Endodermal cell (in vitro differentiated cells): ENCODE data around the gene SRGAP3. TPM values are rescaled to one million over a fixed set of nuclear protein-coding genes. Genes with fewer than 3 reads are reported as not detected.
A peak's percentile ranks its signal among the peaks of the same experiment; 100 is the strongest.

ENCODE experiments used
- DNase-seq: peaks from one replicate; pipeline ENCODE4 v3.0.0-alpha.2; 2017
- H3K27ac ChIP-seq: 2 replicates; pipeline ENCODE4 v1.5.1; 2013; ENCODE audit warnings: mild to moderate bottlenecking, low read depth, low read length, moderate library complexity
- H3K27me3 ChIP-seq: 2 replicates; pipeline ENCODE4 v1.6.1; 2013; ENCODE audit warnings: mild to moderate bottlenecking, low read length, moderate library complexity; ENCODE audit not compliant: insufficient read depth, control insufficient read depth, poor library complexity, severe bottlenecking
- H3K36me3 ChIP-seq: 2 replicates; pipeline ENCODE4 v1.7.0; 2013; ENCODE audit warnings: mild to moderate bottlenecking, low read length, moderate library complexity; ENCODE audit not compliant: control insufficient read depth, insufficient read depth
- H3K4me1 ChIP-seq: one replicate; pipeline ENCODE4 v1.7.0; 2013; ENCODE audit warnings: low read length; ENCODE audit not compliant: control insufficient read depth, insufficient read depth
- H3K4me3 ChIP-seq: 2 replicates; pipeline ENCODE4 v1.5.1; 2013; ENCODE audit warnings: mild to moderate bottlenecking, low read length, moderate library complexity
- H3K9ac ChIP-seq: 2 replicates; pipeline ENCODE4 v1.6.1; 2013; ENCODE audit warnings: mild to moderate bottlenecking, low read length, moderate library complexity; ENCODE audit not compliant: poor library complexity, severe bottlenecking; ENCODE audit errors: extremely low read depth
- H3K9me3 ChIP-seq: 2 replicates; pipeline ENCODE4 v1.6.1; 2013; ENCODE audit warnings: mild to moderate bottlenecking, low read length, moderate library complexity; ENCODE audit not compliant: control insufficient read depth
- H3K27ac Mint-ChIP-seq: 2 replicates; pipeline ENCODE4 v1.8.0; 2020; ENCODE audit warnings: mixed read lengths
- H3K27me3 Mint-ChIP-seq: 2 replicates; pipeline ENCODE4 v1.8.0; 2021; ENCODE audit warnings: mild to moderate bottlenecking, mixed read lengths; ENCODE audit not compliant: insufficient read depth
- H3K36me3 Mint-ChIP-seq: 2 replicates; pipeline ENCODE4 v1.8.0; 2020; ENCODE audit warnings: low read depth, mixed read lengths
- H3K4me1 Mint-ChIP-seq: 2 replicates; pipeline ENCODE4 v1.8.0; 2020; ENCODE audit warnings: mixed read lengths
- H3K4me3 Mint-ChIP-seq: 2 replicates; pipeline ENCODE4 v1.8.0; 2020; ENCODE audit warnings: mild to moderate bottlenecking, moderate library complexity, mixed read lengths
- H3K9me3 Mint-ChIP-seq: 2 replicates; pipeline ENCODE4 v1.8.0; 2020; ENCODE audit warnings: mild to moderate bottlenecking, mixed read lengths
- WGBS, 2 experiments: methylation state at CpG; one replicate each; pipeline versions ENCODE4 v1.1.5 to v1.1.7; 2013; ENCODE audit warnings: missing lambda C conversion rate in 2 of 2, mixed read lengths in 1 of 2; ENCODE audit not compliant: insufficient coverage in 1 of 2, insufficient read length in 1 of 2; 5-methylcytosine and 5-hydroxymethylcytosine counted together
- total RNA-seq, 2 donors: library from RNA; stranded (reverse); fragmentation: NEBNext Ultra II Directional in 1 of 2; extraction: Animal tissue kit (Norgen Biotek cat#: 25700) in 1 of 2; gene quantifications; 2 replicates in 1 of 2; 3 replicates in 1 of 2; pipeline ENCODE4 v1.2.1, GENCODE V29; 2021
- TF ChIP-seq, protein P1 (sequence below): fragments of 200-600 bp; sonication (generic); conservative IDR thresholded peaks from 2 replicates; pipeline ENCODE4 v1.5.0; 2021; ENCODE audit warnings: antibody characterized with exemption, mild to moderate bottlenecking

Gene SRGAP3
- total RNA-seq, 2 donors from 2014 or later, result 5.0 to 8.1 TPM

DNA sequence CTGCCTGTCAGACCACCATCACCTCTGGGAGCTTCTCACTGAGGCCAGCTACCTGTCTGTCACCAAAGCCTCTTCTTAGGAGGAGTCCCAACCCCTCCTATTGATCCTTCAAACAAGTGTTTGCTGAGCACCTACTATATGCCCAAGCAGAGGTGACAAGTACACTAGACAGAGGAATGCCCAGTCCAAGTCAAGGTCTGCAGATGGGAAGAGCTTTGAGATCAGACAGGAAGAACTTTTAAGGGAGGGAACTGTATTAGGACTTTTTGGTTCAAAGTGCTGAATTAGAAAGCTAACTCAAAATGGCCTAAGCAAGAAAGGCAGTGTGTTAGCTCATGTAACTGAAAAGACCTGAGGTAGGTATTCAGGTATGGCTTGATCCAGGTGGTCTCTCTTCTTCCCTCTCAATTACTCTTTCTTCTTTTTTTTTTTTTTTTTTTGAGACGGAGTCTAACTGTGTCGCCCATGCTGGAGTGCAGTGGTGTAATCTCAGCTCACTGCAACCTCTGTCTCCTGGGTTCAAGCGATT is 282.6 kb downstream of the SRGAP3 start:
- H3K27me3 Mint-ChIP-seq, result peaks cover 57% of the 10 kb centered on the region
- H3K4me1 Mint-ChIP-seq, result peaks cover 35% of the 10 kb centered on the region
- H3K36me3 Mint-ChIP-seq, result no peaks in the 10 kb centered on the region
- Histone ChIP-seq H3K27me3 (peaks cover 57% of the 10 kb centered on the region), H3K9ac (no peak overlapping the region), H3K4me3 (no peak overlapping the region), H3K4me1 (no peaks in the 10 kb centered on the region), H3K36me3 (no peaks in the 10 kb centered on the region), H3K27ac (no peak overlapping the region), H3K9me3 (no peaks in the 10 kb centered on the region)
- no peak overlapping the region for H3K4me3 Mint-ChIP-seq
- H3K9me3 Mint-ChIP-seq, result no peaks in the 10 kb centered on the region
- no peak overlapping the region for H3K27ac Mint-ChIP-seq
- WGBS, 2 experiments, result 74 to 79% methylated on average over 2 to 3 of the region's 3 CpGs
- TF ChIP-seq, protein P1, sequence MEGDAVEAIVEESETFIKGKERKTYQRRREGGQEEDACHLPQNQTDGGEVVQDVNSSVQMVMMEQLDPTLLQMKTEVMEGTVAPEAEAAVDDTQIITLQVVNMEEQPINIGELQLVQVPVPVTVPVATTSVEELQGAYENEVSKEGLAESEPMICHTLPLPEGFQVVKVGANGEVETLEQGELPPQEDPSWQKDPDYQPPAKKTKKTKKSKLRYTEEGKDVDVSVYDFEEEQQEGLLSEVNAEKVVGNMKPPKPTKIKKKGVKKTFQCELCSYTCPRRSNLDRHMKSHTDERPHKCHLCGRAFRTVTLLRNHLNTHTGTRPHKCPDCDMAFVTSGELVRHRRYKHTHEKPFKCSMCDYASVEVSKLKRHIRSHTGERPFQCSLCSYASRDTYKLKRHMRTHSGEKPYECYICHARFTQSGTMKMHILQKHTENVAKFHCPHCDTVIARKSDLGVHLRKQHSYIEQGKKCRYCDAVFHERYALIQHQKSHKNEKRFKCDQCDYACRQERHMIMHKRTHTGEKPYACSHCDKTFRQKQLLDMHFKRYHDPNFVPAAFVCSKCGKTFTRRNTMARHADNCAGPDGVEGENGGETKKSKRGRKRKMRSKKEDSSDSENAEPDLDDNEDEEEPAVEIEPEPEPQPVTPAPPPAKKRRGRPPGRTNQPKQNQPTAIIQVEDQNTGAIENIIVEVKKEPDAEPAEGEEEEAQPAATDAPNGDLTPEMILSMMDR, result no peak
- no peak for DNase-seq

DNA sequence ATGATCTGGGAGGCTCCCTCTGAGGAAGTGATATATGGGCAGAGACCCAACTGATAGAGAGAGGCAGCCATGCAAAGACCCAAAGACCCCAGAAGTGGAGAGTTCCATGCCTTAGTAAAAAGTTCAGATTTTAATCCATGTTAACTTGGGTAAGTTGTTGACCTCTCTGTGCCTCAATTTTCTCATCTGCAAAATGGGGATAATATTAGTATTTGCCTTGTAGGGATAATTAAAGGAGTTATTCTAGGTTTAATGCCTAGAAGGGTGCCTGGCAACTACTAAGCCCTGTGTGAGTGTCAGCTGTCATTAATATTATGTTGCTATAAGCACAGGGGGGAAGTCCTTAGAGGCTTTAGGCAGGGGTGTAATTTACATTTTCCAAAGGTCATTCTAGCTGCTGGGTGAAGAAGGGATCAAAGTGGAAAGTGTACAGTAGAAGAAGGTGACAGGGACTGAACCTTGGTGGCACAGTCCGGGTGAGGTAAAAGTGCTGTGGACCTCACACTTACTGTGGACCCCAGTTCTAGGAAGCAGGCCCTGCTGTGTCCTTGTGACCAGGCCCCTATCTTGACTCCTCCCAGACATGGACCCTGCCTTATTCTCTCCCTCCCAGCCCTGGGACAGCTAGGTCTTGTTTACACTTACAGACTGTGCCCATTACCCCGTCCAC is 283.2 kb downstream of the SRGAP3 start:
- TF ChIP-seq, protein P1, result no peak
- no peaks in the 10 kb centered on the region for H3K4me1 ChIP-seq
- Mint-ChIP-seq H3K27me3 (peaks cover 51% of the 10 kb centered on the region), H3K4me3 (no peak overlapping the region), H3K36me3 (no peaks in the 10 kb centered on the region), H3K9me3 (no peaks in the 10 kb centered on the region), H3K4me1 (peaks cover 35% of the 10 kb centered on the region), H3K27ac (no peak overlapping the region)
- no peak for DNase-seq
- no peak overlapping the region for H3K4me3 ChIP-seq
- WGBS, 2 experiments, result 94 to 100% methylated on average over 2 of the region's 2 CpGs
- no peaks in the 10 kb centered on the region for H3K9me3 ChIP-seq
- H3K36me3 ChIP-seq, result no peaks in the 10 kb centered on the region
- H3K9ac ChIP-seq, result no peak overlapping the region
- no peak overlapping the region for H3K27ac ChIP-seq
- peaks cover 51% of the 10 kb centered on the region for H3K27me3 ChIP-seq

DNA sequence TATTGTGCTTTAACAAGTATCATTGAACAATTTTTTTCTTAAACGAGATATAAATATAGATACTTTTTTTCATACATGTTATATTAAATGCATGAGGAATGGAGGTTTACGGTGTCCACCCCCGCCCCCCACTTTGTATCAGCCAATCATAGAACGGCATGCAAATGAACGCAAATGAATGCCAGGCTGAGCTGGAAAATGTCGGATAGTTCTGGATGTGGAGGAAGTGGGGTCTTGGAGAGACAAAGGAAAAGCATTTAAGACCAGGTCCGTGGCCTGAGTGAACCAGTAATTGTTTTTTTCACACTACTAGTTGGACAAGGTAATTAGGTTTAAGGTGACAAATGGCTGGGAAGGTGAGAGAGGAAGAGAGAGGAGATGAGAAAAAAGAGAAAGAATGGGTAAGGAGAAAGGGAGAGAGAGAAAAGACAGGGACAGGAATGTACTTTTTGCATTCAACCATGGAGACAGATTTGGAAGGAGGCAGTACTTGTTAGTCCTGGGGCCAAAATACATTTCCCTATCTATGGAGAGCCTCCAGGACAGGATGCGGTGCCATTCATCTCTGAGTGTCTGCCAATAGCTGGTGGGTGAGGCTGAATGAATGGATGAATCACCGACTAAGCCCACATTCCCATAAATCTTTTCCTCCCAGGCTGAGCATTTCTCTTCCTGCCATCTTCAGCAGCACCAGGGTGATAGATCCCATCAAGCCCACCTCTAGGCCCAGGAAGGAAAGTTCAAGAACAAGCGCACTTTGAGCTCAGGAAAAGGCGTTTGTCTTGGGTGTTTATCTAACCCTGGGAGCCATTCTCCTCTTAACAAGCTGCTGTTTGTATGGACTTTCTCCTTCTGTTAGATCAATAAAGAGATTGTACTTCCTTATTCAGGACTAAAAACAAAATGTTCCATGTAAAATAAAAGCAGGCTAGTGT is 284.7 kb downstream of the SRGAP3 start:
- Histone ChIP-seq H3K36me3 (no peaks in the 10 kb centered on the region), H3K9me3 (no peaks in the 10 kb centered on the region), H3K9ac (no peak overlapping the region), H3K4me1 (no peaks in the 10 kb centered on the region), H3K27ac (no peak overlapping the region), H3K4me3 (no peak overlapping the region), H3K27me3 (peaks cover 43% of the 10 kb centered on the region)
- peak; percentile 79 for DNase-seq
- peak overlapping the region; percentile 4 for H3K4me3 Mint-ChIP-seq
- 59 to 64% methylated on average over 5 to 10 of the region's 11 CpGs for WGBS, 2 experiments
- peaks cover 35% of the 10 kb centered on the region for H3K4me1 Mint-ChIP-seq
- H3K27me3 Mint-ChIP-seq, result peaks cover 42% of the 10 kb centered on the region
- no peaks in the 10 kb centered on the region for H3K9me3 Mint-ChIP-seq
- no peaks in the 10 kb centered on the region for H3K36me3 Mint-ChIP-seq
- peak overlapping the region; percentile 87 for H3K27ac Mint-ChIP-seq
- TF ChIP-seq, protein P1, result no peak
